ENCODE measurements around the gene SLC31A1. TPM values are rescaled to one million over a fixed set of nuclear protein-coding genes. Genes with fewer than 3 reads are reported as not detected.

The SLC31A1 gene
- total and polyA plus RNA-seq, 8 donors, result 2.5 to 16.1 (median 10.5) TPM

DNA sequence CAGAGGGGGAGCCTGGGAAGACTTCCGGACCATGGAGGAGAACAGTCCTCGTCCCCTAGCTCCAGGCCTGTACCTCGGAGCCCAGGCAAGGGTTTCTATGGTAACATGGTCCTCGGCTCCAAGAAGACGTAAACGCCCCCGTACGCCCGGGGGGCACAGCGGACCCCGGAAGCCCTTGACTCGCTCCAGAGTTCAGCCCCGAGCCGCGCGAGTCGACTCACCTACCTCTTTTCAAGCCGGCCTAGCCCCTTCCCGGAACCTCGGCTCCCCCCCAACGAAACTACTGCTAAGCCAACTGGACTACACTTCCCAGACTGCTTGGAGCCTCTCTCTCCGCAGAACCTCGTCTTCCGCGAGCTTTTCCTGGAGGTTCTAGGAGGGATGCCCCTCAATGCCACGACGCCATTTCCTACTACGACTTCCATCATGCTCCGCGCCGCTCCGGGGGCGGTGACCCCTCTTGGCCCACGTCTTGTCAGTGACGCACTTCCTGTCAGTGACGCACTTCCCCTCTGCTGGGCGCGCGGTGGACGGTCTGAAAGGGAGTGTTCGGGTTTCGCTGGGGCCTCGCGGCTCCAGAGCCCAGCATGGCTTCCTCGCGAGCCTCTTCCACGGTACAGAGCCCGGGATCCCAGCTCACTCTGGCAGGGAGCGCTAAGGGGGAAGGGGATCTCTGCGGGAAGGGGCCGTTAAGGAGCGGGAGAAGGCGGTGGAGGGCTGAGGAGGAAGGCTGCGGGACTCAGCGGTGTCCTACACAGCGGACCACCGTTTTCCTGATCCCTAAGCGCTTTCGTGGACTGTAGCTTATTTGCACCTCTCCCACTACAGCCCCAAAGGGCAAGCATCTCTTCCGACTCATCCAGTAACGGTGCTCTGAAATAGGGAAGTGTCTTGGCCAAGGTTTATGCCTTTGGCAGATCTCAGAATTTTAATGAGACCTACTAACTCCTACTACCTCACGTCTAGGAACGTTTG is 54.1 kb downstream of the SLC31A1 start, which contains the start of the genes CDC26 and PRPF4:
Gene CDC26 (minus strand): TSS at position 416 of the 975 bp plus-strand sequence. CDS start 3,065 bp downstream, outside the sequence.
Gene PRPF4 (plus strand): TSS at position 502 of the 975 bp plus-strand sequence. CDS start 86 bp downstream, at position 588.
- Histone ChIP-seq H3K4me3 (peak within 1 kb of the TSS; percentile 50 to 78 (median 60)), H3K9me3 (no peaks in the 10 kb centered on the region), H3K36me3 (peaks cover 0 to 45% (median 13%) of the 10 kb centered on the region in 3 donors), H3K27ac (peak within 1 kb of the TSS; percentile 72 to 85 (median 78)), H3K4me1 (peaks cover 0 to 13% (median 5%) of the 10 kb centered on the region in 3 donors), H3K27me3 (no peaks in the 10 kb centered on the region)
- peak; percentile 87 for FAIRE-seq
- TF ChIP-seq, protein P1, sequence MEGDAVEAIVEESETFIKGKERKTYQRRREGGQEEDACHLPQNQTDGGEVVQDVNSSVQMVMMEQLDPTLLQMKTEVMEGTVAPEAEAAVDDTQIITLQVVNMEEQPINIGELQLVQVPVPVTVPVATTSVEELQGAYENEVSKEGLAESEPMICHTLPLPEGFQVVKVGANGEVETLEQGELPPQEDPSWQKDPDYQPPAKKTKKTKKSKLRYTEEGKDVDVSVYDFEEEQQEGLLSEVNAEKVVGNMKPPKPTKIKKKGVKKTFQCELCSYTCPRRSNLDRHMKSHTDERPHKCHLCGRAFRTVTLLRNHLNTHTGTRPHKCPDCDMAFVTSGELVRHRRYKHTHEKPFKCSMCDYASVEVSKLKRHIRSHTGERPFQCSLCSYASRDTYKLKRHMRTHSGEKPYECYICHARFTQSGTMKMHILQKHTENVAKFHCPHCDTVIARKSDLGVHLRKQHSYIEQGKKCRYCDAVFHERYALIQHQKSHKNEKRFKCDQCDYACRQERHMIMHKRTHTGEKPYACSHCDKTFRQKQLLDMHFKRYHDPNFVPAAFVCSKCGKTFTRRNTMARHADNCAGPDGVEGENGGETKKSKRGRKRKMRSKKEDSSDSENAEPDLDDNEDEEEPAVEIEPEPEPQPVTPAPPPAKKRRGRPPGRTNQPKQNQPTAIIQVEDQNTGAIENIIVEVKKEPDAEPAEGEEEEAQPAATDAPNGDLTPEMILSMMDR (IDR thresholded peaks at IDR 0.05), result no peak
- peak; percentile 94 to 98 (median 98) for ATAC-seq
- DNase-seq, result peak; percentile 94 to 98 (median 96)
- intact Hi-C loops (cut with DNase I), result no loop called here
- WGBS, 2 donors, result 0% methylated on average over 62 to 63 of the region's 63 CpGs

DNA sequence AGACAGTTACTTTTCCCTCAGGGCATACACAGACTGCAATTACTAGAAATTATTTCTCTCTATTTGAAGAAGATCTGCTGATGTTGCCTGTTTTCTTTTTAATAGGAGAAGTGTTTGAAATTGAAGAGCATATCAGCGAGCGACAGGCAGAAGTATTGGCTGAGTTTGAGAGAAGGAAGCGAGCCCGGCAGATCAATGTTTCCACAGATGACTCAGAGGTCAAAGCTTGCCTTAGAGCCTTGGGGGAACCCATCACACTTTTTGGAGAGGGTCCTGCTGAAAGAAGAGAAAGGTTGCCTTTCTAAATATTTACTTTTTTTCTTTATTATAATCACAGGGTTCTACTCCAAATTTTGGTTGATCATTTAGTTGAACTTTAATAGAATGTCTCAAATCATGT is 57.5 kb downstream of the SLC31A1 start:
- no peaks in the 10 kb centered on the region for H3K27me3 ChIP-seq
- intact Hi-C loops (cut with DNase I), result no loop called here
- DNase-seq (no peak), FAIRE-seq (no peak), ATAC-seq (no peak)
- H3K36me3 ChIP-seq, result peaks cover 0 to 53% (median 30%) of the 10 kb centered on the region in 3 donors
- 85 to 89% methylated on average over 4 of the region's 4 CpGs for WGBS, 2 donors
- TF ChIP-seq, protein P1 (IDR thresholded peaks at IDR 0.05), result no peak
- H3K4me1 ChIP-seq, result peaks cover 0 to 13% (median 5%) of the 10 kb centered on the region in 3 donors
- H3K4me3 ChIP-seq, result no peak overlapping the region
- no peak overlapping the region for H3K27ac ChIP-seq
- no peaks in the 10 kb centered on the region for H3K9me3 ChIP-seq

DNA sequence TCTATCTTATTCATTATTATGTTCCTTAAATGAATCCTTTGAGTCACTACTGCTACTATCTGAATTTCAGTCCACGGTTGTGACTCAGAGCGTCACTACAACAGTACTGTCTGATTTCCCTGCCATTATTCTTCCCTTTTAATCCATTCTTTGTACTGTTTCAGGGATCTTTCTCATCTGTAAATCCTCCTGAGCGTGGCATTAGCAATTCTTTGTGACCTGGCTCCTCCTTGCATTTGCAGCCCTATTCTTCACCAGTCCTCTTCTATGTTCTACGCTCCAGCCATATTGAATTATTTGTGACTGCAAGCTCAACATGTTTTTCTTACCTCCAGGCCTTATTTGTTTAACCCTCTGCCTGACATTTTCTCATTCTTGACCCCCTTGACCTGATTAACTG is 60.0 kb downstream of the SLC31A1 start:
- intact Hi-C loops (cut with DNase I), result no loop called here
- Histone ChIP-seq H3K27me3 (no peaks in the 10 kb centered on the region), H3K9me3 (no peaks in the 10 kb centered on the region), H3K4me1 (peaks cover 0 to 5% (median 2%) of the 10 kb centered on the region in 3 donors), H3K27ac (no peak overlapping the region), H3K36me3 (peaks cover 0 to 73% (median 42%) of the 10 kb centered on the region in 3 donors), H3K4me3 (no peak overlapping the region)
- DNase-seq, result no peak
- TF ChIP-seq, protein P1 (IDR thresholded peaks at IDR 0.05), result no peak
- FAIRE-seq, result no peak
- 96 to 97% methylated on average over 4 of the region's 4 CpGs for WGBS, 2 donors
- ATAC-seq, result no peak

DNA sequence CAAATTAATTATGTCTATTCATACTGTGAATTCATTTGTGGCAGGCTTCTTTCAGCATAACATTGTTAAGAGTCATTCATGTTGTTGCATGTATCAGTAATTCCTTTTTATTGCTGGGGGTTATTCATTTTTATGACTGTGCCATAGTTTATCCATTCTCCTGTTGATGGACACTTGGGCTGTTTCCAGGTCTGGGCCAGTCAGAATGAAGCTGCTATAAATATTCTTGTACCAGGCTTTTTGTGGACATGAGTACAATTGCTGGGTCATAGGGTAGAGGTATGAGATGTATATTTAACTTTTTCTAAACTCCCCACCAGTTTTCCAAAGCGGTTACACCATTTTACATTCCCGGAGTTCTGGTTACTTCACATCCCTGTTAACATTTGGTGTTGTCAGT is 67.7 kb downstream of the SLC31A1 start:
- no peaks in the 10 kb centered on the region for H3K9me3 ChIP-seq
- H3K27me3 ChIP-seq, result no peaks in the 10 kb centered on the region
- TF ChIP-seq, protein P1 (IDR thresholded peaks at IDR 0.05), result no peak
- intact Hi-C loops (cut with DNase I), result no loop called here
- no peak overlapping the region for H3K4me3 ChIP-seq
- peaks cover 7 to 84% (median 56%) of the 10 kb centered on the region in 3 donors for H3K36me3 ChIP-seq
- no peak overlapping the region for H3K27ac ChIP-seq
- ATAC-seq, result no peak
- H3K4me1 ChIP-seq, result no peaks in the 10 kb centered on the region
- DNase-seq, result no peak
- 93 to 97% methylated on average over 2 of the region's 2 CpGs for WGBS, 2 donors
- no peak for FAIRE-seq
